H1 (cell line): Measurements from ENCODE around the gene BOLA2B. TPM values are rescaled to one million over a fixed set of nuclear protein-coding genes. Genes with fewer than 3 reads are reported as not detected.

Source experiments
- POU5F1 ChIP-seq: IDR thresholded peaks from 2 replicates; pipeline ENCODE4 v1.6.1; 2011; ENCODE audit warnings: low read depth, mild to moderate bottlenecking, low read length, moderate library complexity
- SP2 ChIP-seq: IDR thresholded peaks from 2 replicates; pipeline ENCODE4 v1.6.1; 2012; ENCODE audit warnings: mild to moderate bottlenecking, low read length, inconsistent platforms
- TAF1 ChIP-seq: IDR thresholded peaks from 2 replicates; pipeline ENCODE4 v1.6.1; 2011; ENCODE audit warnings: mild to moderate bottlenecking, low read depth, low read length
- polyA plus RNA-seq, 7 experiments: library from polyadenylated mRNA; depleted of rRNA in 3 of 7; stranded (reverse) in 5 of 7; unstranded in 2 of 7; fragments of >200 nt in 5 of 7; fragments of 200-250 nt in 2 of 7; gene quantifications; 1 replicate in 5 of 7; 2 replicates in 1 of 7; 4 replicates in 1 of 7; pipeline versions ENCODE4 v1.2.1 to v1.2.3, GENCODE V29; 2011 to 2013; ENCODE audit warnings: missing spikeins in 2 of 7, mixed read lengths in 2 of 7
- total RNA-seq: library from RNA; stranded (reverse); fragmentation: NEBNext Ultra II Directional; extraction: Animal tissue kit (Norgen Biotek cat#: 25700); gene quantifications from 2 replicates; pipeline ENCODE4 v1.2.1, GENCODE V29; 2021

The BOLA2B gene
- total and polyA plus RNA-seq, 2 of the 8 experiments (the other 6 are each of a cell fraction or from before 2014, with no cell fraction given), result 208 to 872 TPM

DNA sequence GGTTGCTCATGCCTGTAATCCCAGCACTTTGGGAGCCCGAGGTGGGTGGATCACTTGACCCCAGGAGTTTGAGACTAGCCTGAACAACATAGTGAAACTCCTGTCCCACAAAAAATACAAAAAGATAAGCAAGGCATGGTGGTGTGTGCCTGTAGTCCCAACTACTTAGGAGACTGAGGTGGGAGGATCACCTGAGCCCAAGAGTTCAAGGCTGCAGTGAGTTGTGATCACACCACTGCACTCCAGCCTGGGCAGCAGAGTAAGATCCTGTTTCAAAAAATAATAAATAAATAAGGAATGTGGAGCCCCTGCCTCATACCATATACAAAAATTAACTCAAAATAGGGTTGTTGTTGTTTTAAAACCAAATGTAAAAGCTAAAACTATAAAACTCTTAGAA, 36.3 kb downstream of the BOLA2B start (continued):
- TF ChIP-seq TAF1, result no peak
- TF ChIP-seq SP2, result no peak
- TF ChIP-seq POU5F1, result no peak
